Raji (cell line): ENCODE results near the gene MTHFD1.

Source experiments
- POLR2A ChIP-seq: IDR thresholded peaks from 2 replicates; pipeline ENCODE4 v1.6.1; 2011; ENCODE audit warnings: low read depth, low read length, control low read depth; ENCODE audit not compliant: insufficient read depth

The MTHFD1 gene

DNA sequence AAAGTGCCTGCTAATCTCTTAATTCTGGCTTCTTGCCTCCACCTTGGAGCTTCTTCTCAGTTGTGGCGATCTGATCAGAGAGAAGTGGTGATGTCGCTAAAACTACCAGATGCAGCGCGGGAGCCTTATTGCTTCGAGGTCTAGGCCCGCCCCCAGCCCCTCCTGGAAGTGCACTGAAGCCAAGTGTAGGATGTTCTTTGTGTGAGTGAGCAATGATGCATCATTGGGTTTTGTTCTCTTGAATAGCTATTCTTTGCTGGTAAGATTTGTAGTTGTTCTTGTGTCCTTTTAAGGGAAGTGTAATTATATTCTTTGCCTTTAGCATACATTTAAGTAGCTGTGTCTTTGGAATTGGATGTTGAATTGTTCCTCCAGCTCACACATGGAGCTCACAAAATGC lies 35.8 kb downstream of the MTHFD1 start:
- TF ChIP-seq POLR2A, result no peak

DNA sequence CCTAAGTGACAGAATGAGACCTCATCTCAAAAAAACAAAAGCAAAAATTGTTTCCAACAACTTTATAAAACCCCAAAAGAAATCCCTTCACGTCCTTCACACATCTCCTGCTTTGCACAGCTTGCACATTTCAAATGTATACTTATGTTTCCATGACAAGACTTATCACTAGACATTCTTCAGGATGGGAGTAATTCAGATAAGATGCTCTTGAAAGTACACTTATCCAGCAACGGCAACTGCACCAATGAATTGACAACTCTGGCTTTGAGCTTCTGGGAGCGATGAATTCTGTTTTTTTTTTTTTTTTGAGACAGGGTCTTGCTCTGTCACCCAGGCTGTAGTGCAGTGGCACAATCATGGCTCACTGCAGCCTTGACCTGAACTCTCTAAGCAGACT lies 46.4 kb downstream of the MTHFD1 start:
- TF ChIP-seq POLR2A, result no peak

- TF ChIP-seq POLR2A, result no peak
Measured at GRCh38 chr14:64438181-64438841, 50.2 kb downstream of the MTHFD1 start.

GRCh38 chr14:64439141-64439540 lies 51.0 kb downstream of the MTHFD1 start:
- no peak for TF ChIP-seq POLR2A

- TF ChIP-seq POLR2A, result no peak
Measured at GRCh38 chr14:64440494-64440893, 52.3 kb downstream of the MTHFD1 start.

- no peak for TF ChIP-seq POLR2A
Measured at GRCh38 chr14:64442300-64442988, 54.3 kb downstream of the MTHFD1 start.

GRCh38 chr14:64444140-64444539 lies 56.0 kb downstream of the MTHFD1 start:
- TF ChIP-seq POLR2A, result no peak

DNA sequence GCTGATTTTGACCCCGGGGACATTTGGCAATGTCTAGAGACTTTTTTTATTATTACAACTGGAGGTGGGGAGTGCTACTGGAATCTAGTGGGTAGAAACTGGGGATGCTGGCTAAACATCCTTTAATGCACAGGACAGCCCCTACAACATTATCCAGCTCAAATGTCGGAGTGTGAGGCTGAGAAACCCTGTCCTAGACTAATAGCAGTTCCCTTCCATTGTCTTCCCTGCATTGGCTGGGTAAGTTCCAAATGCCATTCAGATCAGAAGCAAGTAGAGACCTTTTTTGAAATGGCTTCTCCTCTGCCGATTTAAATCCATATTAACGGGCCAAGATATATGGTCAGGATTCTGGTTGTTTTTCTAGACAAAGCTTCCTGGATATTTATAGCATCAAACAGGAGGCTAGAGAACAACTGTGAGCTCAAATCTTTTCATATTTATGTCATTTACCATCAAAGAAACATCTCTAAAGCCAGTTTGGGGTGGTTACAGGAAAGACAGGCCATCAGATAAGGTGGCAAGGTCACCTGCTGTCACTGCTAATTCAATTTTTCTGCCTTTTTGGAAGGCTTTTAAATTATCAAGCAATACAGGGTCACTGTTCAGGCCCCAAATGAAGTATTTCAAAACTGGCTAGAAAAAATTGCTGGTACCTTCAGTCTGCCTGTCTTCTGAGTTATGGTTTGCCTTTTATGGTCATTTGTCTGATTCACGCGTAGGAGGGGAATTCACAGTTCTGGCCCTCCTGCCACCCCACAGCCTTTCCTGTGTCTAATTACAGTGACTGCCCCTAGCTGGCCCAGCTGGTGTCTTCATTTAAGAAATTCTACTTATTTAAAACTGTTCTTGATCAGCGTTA lies 57.1 kb downstream of the MTHFD1 start:
- TF ChIP-seq POLR2A, result no peak

- TF ChIP-seq POLR2A, result no peak
Measured at GRCh38 chr14:64447876-64448670, 59.9 kb downstream of the MTHFD1 start.

DNA sequence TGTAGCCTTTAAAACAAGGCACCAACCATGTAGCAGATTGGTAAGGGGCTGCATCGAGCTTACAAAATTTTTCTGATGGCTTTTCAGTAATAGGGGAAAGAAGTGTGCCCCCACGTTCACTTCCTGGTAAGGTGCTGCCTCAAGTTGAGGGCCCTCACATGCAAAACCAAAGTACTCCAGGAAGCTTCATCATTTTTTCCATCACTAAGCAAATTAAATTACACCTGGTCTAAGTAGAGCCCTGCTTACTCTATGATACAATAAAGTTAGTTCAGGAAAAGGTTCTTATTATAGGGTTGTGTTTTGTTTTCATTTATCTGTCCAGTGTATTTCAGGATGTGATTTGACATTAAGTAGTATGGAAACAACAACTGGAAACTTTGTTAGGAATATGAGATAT lies 62.1 kb downstream of the MTHFD1 start:
- no peak for TF ChIP-seq POLR2A

GRCh38 chr14:64454671-64455070 lies 66.5 kb downstream of the MTHFD1 start:
- no peak for TF ChIP-seq POLR2A

- TF ChIP-seq POLR2A, result no peak
Measured at GRCh38 chr14:64459405-64460136, 71.4 kb downstream of the MTHFD1 start.

GRCh38 chr14:64461221-64461620 lies 73.1 kb downstream of the MTHFD1 start:
- no peak for TF ChIP-seq POLR2A

DNA sequence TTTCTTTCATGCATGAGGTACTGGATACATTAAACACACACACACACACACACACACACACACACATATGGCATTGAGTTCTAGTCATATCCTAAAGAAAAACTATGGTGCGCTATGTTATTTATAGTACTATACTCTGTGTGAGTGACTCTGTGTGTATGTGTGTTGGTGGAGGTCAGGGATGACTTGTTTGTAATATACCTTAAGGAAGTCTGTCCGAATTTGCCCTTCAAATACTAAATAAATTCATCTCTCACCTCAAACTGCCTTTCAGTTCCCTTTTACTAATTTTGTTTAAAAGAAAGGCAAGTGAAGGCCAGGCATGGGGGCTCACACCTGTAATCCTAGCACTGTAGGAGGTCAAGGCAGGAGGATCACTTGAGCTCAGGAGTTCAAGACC lies 75.0 kb downstream of the MTHFD1 start:
- TF ChIP-seq POLR2A, result no peak
